GM19035 (cell line): Measurements from ENCODE around the gene HOXA13.
A peak's percentile ranks its signal among the peaks of the same experiment; 100 is the strongest.

Source experiments
- ATAC-seq: cut with Tn5 transposase; IDR thresholded peaks from one replicate; pipeline ENCODE4 v1.9.1; 2021; ENCODE audit not compliant: unreplicated experiment

Gene HOXA13

GRCh38 chr7:27171325-27171636, 28.6 kb downstream of the HOXA13 start:
- ATAC-seq = no peak

DNA sequence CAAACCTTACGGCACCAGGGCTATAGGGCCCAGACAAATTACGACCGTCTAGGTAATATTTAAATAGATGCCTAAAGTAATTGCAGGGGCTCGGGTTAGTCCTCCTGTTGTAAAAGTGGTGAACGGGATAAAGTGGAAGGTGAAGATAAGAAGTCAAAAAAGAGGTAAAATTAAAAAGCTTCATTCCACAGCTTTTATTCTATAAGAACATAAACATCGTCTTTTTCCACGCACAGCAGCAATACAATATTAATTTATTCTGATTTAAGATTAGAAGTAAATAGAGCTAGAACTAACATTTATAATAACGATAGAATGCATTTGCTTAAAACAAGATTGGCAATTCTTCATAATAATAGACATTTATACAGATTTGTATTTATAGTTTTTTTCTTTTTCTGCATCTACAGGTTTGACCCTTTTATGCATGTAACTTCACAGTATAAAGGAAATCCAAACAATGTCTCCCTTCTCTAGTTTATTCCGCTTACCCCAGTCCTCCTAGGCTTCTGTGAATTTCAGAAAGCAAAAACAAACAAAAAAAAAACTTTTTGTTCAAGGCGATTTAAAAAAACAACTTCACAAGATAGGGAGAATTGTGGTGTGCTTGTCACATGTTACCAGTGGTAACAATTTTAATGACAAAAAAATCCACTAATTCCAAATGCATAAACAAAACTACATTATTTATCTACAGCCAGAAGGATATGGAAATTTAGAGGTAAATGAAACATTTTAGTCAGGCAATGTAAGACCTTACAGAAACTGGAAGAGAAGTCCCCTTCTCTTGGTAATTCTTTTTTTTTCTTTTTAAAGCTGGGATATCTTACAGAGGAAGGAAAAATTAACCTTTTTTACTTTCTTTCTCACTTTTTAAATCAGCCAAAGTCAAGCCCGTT, 29.2 kb downstream of the HOXA13 start:
- no peak for ATAC-seq

- ATAC-seq = no peak
Observed at GRCh38 chr7:27169658-27170425, 30.0 kb downstream of the HOXA13 start.

- no peak for ATAC-seq
Observed at GRCh38 chr7:27168265-27168947, 31.5 kb downstream of the HOXA13 start.

DNA sequence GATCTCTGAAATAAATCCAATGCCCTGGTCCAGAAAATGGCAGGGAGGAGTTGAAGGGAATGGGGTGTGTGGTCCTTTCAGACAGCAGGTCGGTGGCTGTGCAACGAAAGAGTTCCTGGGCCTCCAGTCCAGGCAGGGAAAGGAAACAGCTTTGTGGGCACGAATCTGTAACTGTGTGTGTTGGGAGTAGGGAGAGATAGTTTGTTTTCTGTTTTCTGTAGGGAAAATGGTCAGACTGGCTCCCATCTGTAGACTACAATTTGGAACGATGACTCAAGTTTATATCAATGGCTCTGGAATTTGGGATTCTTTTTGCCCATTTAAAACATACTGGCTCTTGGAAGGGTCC, 32.0 kb downstream of the HOXA13 start:
- ATAC-seq = no peak

DNA sequence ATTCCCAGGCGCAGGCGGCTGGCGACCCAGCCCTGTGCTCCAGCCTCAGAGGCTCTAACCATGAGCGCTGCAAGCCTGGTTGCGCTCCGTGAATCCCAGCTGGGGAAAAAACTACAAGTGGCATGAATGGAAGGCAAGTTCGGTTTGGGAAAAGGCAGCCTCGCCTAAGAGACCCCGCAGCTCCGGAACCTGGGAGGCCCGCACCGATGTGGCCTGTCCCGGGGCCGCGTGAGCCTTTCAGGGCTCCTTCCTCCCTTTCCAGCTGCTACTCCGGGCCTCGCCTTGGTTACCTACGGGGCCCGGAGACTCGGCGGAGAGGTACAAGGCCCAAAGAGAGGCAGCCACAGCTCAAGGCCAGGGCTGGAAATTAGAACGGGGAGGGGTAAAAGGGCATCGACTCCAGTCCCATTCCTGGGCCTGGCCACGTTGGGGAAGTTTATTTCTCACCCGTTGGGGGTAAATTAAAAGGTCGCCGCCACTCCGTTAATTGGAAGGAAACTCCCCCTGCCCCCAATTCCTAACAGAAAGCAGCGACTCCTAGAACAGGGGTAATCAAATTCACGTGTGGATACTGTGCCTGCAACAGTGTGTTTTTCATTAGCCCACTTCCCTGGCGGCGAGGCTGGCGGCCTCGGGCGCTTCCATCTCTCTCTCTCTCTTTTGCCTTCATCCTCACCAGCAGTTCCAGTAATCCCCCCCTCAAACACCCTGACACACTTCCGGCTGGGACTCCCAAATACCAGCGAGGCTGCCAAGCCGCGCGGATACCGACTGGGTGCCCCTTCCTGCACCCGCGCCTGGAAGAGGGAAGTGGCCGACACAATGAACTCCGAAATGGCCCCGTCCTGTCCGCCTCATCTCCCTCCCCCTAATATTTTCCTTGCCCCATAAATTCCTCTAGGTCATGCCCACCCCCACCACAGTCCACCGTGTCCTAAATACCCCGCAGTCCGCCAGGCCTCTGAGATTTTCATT, 33.1 kb downstream of the HOXA13 start:
- no peak for ATAC-seq

DNA sequence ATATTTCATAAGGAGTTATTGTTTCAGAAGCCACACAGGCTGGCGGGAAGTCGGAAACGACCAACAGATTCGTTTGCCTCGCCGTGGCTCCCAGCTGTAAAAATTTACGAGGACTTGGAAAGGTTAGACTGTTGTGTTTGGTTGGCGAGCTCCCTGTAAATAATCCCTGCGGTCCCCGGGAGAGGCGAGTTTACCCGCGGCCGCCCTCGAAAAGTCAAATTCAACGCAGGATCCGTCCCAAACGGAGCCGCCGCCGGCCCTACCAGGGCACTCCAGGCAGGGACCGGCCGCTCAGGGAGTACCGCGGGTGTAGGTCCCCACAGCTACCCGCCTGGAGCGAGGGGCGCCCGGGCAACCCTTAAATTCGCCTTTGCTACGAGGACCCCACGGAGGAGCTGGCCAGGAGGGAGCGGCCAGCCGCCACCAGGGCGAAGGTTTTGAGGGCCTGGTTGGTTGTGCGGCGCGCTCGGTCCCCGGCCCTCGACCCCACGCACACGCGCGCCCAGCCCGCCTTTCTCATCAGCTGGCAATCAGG, 33.8 kb downstream of the HOXA13 start:
- ATAC-seq = no peak

GRCh38 chr7:27165089-27165995, 34.5 kb downstream of the HOXA13 start, which contains the start of gene HOXA9:
TSS of gene HOXA9 (minus strand) at chr7:27165537. CDS start at chr7:27165457, 80 bp downstream.
- ATAC-seq = no peak

- no peak for ATAC-seq
Observed at GRCh38 chr7:27164367-27165088, 35.4 kb downstream of the HOXA13 start.

GRCh38 chr7:27164045-27164366, 35.9 kb downstream of the HOXA13 start:
- no peak for ATAC-seq

DNA sequence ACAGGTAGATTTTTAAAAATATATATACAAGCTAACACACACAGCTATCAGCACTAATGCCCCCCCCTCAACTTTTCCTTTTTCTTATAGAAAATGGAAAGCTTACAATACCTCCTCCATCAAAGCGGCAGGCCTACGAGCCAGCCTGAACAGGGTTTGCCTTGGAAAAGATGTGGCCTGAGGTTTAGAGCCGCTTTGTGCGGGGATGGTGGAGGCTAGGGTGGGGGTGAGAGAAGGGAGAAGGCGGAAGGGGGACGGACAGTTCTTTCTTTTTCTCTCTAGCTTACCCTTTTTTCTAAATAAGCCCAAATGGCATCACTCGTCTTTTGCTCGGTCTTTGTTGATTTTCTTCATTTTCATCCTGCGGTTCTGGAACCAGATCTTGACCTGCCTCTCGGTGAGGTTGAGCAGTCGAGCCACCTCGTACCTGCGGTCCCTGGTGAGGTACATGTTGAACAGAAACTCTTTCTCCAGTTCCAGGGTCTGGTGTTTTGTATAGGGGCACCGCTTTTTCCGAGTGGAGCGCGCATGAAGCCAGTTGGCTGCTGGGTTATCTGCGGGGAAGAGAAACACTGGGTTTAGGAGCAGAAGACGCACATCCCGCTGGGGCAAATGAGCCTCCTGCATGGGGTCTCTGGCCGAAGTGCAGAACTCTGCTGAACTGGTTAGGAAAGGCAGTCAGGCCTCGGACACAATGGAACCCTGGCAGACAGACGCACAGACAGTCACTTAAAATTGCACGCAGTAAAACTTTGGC, 36.4 kb downstream of the HOXA13 start:
- ATAC-seq = no peak

GRCh38 chr7:27162561-27163287, 37.2 kb downstream of the HOXA13 start:
- ATAC-seq = no peak

DNA sequence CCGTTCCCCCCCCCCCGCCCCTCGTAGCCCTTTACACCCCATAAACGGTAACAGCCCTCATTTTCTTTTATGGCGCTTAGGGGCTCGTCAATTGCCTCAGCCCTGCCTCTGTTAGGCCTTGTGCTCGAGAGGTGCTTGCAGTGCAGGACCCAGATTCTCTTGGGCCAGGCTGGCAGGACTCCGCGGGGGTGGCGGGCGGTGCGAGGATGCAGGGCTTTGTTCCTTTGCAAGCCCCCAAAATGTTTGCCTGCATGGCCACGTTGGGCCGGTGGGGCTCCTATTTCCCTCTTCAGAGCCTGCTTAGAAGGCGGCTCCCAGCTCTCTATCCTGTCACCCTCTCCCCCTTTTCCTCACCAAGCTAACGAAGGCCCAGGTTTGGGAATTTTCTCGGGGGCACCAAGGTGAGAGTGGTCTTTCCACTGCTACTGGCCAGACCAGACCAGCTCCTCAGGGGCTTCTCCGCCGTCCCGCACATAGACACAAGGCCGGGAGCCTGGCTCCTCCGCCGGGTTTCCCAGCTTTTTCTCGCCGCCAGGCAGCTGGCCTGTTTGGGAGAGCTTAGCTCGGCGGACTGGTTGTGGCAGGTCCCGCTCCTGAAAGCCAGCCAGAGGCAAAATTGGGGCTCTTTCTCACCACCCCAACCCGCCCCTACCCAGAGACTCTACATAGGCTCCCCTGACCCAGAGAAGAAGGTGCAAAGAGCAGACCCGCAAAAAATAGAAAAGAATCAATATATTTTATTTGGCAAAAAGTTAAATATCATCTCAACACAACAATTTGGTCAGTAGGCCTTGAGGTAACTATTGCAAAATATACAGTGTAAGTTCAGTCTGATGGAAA, 38.0 kb downstream of the HOXA13 start:
- no peak for ATAC-seq

- no peak for ATAC-seq
Observed at GRCh38 chr7:27161214-27161720, 38.6 kb downstream of the HOXA13 start.

DNA sequence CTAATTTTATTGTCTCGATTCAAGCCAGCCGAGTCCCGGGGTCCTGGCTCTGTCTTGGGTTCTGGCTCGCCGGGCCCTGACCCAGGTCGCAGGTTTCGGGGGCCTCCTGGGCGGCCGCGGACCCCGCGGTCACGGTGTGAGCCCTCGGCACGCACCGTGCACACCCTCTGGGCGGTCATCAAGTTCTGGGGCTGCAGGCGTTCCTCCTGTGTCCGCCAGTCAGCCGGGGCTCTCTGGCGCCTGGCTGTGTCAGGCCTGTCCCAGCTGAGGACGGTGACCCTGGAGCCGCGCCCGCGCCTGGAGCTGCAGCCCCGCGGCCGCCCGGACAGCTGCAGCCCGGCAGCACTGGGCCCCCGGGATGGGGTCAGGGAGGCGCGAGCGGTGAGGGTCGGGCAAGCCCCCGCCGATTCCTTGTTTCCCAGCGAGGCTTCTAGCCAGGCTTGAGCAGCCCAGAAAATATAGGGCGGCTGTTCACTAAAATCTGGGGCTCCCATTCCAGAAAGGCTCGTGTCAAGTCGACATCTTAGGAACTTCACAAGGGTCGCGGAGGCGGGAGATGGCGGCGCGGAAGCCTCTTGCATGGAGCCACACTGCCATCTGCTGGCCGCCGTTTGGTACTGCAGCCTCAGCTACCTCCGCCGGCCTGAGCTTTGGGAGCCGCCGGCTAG, 39.2 kb downstream of the HOXA13 start:
- ATAC-seq = peak; percentile 65

DNA sequence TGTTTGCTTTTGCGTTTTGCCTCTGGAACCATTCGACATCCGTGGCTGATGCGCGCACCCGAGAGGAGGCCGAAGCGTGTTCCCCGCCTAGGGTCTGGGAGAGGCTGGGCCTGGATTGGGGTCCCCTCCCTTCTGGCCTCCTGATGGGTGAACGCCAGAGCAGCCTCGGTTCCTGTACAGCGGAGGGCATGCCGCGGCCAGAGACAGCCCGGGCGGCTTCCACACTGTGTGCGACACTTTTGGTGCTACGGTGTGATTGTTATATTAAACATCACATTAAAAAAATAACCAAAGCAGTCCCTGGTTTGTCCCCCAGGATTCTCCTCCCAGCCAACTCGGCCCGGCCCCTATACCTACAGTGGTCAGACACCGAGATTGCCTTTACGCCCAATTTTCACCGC, 39.7 kb downstream of the HOXA13 start:
- ATAC-seq = no peak
